NCI-H1694 (cell line): ENCODE measurements around the gene SAMD4A.

Source experiments
- DNase-seq: peaks from one replicate; lab custom pipeline; 2025; lab: John Stamatoyannopoulos, UW

SAMD4A gene

DNA sequence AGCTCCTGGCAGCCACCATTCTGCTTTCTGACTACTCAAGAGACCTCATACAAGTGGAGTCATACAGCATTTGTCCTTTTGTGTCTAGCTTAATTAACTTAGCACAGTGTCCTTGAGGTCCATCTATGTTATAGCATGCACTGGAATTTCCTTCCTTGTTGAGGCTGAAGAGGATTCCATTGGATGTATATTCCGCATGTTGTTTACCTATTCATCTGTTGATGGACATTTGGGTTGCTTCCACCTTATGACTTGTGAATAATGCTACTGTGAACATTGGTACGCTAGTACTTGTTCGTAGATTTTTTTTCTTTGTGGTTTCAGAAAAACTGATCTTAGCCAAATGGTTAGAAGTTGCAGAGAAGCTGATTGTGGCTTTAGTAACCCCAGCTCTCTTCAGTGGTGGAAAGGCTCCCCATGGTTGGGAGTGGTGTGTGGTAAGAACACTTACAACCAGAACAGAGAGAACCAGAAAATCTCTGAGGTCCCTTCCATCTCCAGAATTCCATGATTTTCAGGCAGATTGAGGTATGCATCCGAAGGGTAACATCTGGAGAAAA lies 118.4 kb downstream of the SAMD4A start:
- DNase-seq: no peak

DNA sequence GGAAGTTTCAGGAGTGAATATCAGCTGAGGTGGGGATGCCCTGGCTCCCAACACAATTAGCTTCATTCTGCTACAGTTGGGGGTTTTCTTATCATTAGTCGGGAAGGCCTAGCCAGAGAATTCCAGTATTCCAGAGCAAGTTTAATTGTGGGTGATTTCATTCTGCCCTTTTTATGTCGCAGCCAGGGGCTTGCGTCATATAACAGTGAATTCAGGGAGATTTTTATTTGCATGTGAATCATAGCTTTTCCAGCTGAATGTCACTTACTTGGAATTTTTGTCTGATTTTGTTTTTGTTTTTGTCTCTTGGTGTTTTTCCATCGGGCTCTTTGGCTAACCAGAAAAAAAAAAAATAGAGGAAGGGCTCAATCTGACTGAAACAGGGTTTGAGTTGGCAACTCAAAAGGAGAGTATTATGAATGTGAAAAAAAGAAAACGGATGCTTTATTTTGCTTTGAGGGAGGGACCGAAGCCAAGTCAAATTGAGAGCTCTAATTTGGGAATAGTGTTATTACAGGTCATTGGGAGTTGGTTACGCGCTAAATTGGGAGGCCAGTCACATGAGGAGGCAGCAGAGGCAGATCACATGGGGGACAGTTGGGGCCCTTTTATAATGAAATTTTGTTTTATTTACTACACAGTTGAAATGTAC lies 119.4 kb downstream of the SAMD4A start:
- DNase-seq: no peak

- DNase-seq: no peak
Measured at GRCh38 chr14:54686871-54687749, 120.2 kb downstream of the SAMD4A start.

- no peak for DNase-seq
Measured at GRCh38 chr14:54687750-54688119, 120.8 kb downstream of the SAMD4A start.

DNA sequence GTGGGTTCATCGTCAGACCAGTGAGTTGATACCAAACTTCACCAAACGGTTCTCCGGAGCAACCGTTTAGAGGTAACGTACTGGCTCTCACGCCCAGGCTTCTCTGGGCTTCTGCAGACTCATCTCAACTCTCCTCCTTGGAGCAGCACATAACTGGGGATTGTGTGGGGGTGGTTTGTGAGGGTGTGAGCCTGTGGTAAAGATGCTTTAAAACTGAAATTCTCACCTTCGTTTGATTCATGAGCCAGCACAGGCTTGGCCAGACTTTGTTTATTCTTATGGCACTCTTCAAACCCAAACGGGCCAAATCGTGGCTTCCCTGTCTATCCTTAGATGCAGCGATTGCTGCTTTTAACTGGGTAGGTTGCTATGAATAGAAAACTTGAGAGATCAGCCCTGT lies 121.3 kb downstream of the SAMD4A start:
- no peak for DNase-seq

DNA sequence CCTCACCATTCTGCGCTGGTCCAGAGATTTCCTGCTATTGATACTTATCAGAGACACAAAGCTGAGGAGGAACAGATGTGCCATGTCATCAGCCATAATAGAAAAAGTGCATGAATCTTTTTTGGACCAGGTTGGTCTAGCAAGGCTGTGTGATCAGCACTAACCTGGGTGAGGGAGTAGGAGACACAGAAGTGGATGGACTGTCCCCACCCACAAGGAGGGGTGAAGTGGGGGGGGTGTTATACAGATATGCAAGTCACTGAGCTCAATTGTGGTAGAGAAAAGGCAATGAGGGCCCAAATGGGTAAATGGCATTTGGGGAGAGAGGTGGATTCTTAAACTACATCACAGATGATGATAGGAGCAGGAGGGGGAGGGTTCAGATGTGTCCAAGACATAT lies 123.0 kb downstream of the SAMD4A start:
- DNase-seq: no peak

GRCh38 chr14:54690887-54691286 lies 124.0 kb downstream of the SAMD4A start:
- no peak for DNase-seq

DNA sequence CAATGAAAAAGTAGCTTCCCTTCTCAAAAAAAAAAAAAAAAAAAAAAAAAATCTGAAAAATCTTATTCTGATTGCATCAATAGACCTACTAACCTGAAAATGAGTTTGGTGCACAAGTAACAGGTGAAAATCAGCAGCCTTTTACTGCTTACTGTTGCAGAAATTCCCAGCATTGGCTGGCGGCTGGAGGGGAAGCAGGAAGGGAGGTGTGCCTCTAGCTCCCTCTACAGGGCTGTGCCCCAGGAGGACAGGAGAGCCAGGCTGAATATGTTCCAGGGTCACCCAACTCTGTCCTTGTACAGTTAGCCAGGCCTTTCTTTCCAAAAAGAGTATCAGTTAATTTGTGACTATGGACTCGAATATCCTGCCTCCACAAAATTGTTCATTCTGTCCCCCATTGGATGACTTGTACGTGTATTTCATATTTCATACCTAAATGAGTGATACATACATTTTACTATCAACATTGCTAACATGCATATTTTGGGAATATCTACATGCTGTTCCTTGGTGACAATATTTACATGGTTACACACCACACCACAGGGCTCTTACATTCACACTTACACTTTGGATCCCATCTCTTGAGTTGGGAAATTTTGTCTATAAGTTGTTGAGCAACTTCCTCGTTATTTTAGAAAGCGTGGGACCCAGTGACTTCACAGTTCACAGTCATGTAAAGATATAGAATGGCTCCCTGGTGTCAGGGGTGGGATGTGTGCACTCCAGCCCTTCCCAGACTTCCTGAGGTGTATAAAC lies 124.8 kb downstream of the SAMD4A start:
- DNase-seq: peak; percentile 57

DNA sequence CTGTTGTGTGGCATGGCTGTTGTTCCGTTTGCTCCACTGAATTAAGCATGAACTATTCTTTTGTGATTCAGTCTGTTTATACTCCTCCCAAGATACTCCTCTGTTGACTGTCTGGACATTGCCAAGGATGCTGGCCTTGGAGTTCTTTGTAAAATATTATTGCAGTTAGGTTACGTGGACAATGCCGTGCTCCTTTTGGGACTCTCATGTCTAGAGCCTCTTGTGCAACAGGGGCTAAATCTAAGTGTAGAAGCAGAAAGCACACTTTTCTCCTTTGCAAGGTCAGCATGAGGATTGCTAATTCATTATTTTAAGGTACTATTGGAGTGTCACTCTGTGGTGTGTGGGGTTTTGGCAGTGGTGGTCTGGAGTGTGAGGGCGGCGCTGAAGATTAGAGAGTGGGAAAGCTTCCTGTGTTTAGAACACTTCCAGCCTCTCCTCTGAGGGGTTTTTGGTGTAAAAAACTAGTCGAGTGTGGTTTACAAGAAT lies 125.4 kb downstream of the SAMD4A start:
- no peak for DNase-seq

DNA sequence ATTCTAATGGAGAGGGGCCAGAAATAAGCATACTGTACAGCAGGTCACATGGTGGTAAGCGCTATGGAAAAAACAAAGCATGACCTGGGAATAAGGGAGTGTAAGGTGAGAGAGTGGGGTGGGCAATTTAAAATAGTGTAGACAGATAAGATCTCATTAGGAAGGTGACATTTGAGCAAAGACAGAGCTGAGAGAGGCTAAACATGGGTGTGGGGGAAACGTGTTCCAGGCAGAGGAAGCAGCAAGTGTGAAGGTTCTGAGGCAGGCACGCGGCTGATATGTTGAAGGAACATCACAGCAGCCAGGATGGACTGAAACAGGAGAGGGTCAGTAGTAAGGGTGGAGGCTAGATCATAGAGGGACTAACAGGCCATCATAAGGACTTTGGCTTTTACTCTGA lies 126.8 kb downstream of the SAMD4A start:
- no peak for DNase-seq

DNA sequence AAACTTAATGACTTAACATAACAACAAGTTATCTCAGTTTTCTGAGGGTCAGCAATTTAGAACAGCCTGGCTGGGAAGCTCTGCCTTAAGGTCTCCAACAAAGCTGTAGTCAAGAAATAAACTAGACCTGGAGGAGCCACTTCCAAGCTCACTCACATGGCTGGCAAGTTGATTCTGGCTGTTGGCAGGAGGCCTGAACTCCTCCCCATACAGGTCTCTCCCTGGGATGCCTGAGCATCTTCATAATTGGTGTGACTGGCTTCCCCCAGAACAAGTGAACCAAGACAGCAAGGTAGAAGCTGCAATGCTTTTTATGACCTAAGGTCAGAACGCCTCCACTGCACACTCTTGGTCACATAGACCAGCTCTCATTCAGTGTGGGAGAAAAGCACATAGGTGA lies 128.3 kb downstream of the SAMD4A start:
- DNase-seq: no peak

DNA sequence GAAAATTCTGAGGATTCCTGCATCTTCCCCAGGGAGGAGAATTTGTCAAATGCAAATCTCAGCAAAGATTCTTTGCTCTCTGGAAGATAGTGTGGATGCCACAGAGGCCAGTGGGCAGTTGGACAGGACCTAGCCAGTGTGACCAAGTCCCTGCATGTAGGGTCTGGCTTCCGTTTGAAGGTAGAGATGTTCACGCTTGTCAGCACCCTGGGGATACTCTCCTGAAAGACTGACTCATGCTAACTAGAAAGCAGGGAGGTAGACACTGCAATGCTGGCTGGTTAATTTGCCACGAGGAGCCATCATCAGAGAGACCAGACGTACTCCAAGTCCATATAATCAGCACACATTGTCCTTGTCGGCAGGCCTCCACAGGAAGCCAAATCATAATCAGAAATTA lies 130.1 kb downstream of the SAMD4A start:
- no peak for DNase-seq

- DNase-seq: no peak
Measured at GRCh38 chr14:54697803-54698202, 130.9 kb downstream of the SAMD4A start.

DNA sequence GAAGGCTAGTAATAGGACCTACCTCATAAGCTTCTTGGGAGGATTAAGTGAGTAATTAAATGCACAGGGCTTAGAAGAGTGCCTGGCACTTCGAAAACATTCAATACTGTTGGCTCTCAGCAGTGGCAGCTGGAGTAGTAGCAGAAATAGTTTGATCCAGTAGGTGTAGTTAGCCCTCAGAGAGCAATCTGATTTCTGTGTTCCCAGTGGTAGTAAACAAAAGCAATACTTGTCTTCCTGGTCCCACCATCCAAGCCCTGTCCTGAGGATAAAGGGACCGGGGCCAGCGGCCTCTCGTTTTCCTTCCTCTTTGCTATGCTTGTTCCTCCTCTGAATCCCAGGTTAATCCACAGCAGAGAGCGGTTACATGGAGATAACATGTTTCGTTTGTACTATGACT lies 131.6 kb downstream of the SAMD4A start:
- DNase-seq: no peak

- DNase-seq: no peak
Measured at GRCh38 chr14:54698966-54699530, 132.1 kb downstream of the SAMD4A start.

- no peak for DNase-seq
Measured at GRCh38 chr14:54699735-54700134, 132.8 kb downstream of the SAMD4A start.

DNA sequence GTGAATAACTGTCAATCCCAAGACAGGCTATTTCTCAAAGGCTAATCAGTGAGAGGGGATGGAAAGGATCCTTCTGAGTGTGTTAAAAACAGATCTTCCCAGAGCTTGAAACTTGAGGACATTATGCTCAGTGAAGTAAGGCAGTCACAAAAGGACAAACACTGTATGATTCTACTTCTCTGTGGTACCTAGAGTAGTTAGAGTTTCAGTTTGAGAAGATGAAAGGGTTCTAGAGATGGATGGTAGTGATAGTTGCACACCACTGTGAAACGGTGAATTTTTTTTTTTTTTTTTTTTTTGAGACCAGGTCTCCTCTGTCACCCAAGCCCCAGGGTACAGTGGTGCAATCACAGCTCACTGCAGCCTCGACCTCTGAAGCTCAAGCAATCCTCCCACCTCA lies 133.8 kb downstream of the SAMD4A start:
- DNase-seq: no peak

- DNase-seq: no peak
Measured at GRCh38 chr14:54702014-54702491, 135.1 kb downstream of the SAMD4A start.

DNA sequence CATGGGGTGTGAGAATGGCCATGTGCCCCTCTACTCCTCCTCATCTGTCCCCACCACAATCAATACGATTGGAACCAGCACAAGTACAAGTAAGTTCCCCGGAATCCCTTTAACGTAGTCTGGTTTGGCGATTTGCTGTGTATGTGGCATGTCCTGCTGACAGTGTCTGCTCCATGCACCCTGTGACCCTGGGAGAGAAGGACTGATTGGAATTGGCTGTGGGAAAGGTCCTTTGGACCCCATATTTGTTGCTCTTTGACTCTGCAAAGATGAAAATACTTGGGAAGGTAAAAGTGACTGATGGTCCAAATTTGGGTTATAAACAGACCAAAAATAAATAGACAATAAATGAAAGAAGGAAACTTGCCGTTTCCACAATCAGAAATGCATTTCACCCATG lies 135.6 kb downstream of the SAMD4A start:
- no peak for DNase-seq

GRCh38 chr14:54703082-54703481 lies 136.2 kb downstream of the SAMD4A start:
- no peak for DNase-seq

- no peak for DNase-seq
Measured at GRCh38 chr14:54703724-54704123, 136.8 kb downstream of the SAMD4A start.

DNA sequence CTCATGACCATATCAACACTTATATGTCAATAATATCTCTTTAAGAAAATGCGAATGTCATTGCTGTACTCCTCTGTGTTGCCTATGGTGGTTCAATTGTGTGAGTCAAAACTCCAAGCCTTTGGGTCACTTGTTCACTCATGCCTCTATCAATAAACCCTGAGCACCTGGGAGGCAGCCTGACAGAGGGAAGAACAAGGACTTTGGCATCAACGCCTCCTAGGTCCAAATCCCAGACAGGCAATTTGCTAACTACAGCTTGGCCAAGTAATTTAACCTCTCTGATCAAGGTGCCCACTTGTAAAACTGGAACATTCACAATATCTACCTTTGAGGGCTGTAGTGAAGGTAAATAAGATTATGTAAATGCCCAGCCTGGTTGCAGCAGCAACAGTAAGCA lies 137.8 kb downstream of the SAMD4A start:
- no peak for DNase-seq
